Smooth muscle cell (in vitro differentiated cells): ENCODE results near the gene AKAP11. TPM values are rescaled to one million over a fixed set of nuclear protein-coding genes. Genes with fewer than 3 reads are reported as not detected.

Experiments used
- DNase-seq: peaks from one replicate; lab custom pipeline; 2025; ENCODE audit not compliant: unreplicated experiment; lab: John Stamatoyannopoulos, UW
- H2AFZ ChIP-seq: fragments of 200-600 bp; sonication (generic); 2 replicates; pipeline ENCODE4 v1.6.0; 2016; ENCODE audit warnings: antibody characterized with exemption, low read depth, mild to moderate bottlenecking
- H3F3A ChIP-seq: fragments of 200-600 bp; sonication (generic); 2 replicates; pipeline ENCODE4 v1.6.0; 2017; ENCODE audit warnings: antibody characterized with exemption, low read depth
- H3K27ac ChIP-seq: fragments of 200-600 bp; sonication (generic); 2 replicates; pipeline ENCODE4 v1.5.1; 2016; ENCODE audit warnings: low read depth, mild to moderate bottlenecking
- H3K27me3 ChIP-seq: fragments of 200-600 bp; sonication (generic); 2 replicates; pipeline ENCODE4 v1.6.1; 2016; ENCODE audit warnings: low read depth, mild to moderate bottlenecking
- H3K36me3 ChIP-seq: fragments of 200-600 bp; sonication (generic); 2 replicates; pipeline ENCODE4 v1.5.1; 2016; ENCODE audit warnings: low read depth
- H3K4me1 ChIP-seq: fragments of 200-600 bp; sonication (generic); 2 replicates; pipeline ENCODE4 v1.5.1; 2016; ENCODE audit warnings: low read depth
- H3K4me2 ChIP-seq: fragments of 200-600 bp; sonication (generic); 2 replicates; pipeline ENCODE4 v1.6.0; 2016; ENCODE audit warnings: mild to moderate bottlenecking
- H3K4me3 ChIP-seq: fragments of 200-600 bp; sonication (generic); 2 replicates; pipeline ENCODE4 v1.5.1; 2016; ENCODE audit warnings: mild to moderate bottlenecking
- H3K79me2 ChIP-seq: fragments of 200-600 bp; sonication (generic); 2 replicates; pipeline ENCODE4 v1.6.0; 2016; ENCODE audit warnings: low read depth, mild to moderate bottlenecking
- H3K9ac ChIP-seq: fragments of 200-600 bp; sonication (generic); 2 replicates; pipeline ENCODE4 v1.6.0; 2016; ENCODE audit warnings: low read depth
- H3K9me3 ChIP-seq: fragments of 200-600 bp; sonication (generic); replicated peaks from 2 replicates; pipeline ENCODE4 v1.5.1; 2016; ENCODE audit warnings: low read depth
- H4K20me1 ChIP-seq: fragments of 200-600 bp; sonication (generic); 2 replicates; pipeline ENCODE4 v1.6.0; 2016; ENCODE audit warnings: low read depth
- WGBS: methylation state at CpG from one replicate; pipeline ENCODE4 v1.1.7; 2016; ENCODE audit warnings: low lambda C conversion rate; 5-methylcytosine and 5-hydroxymethylcytosine counted together
- polyA plus RNA-seq: library from polyadenylated mRNA; unstranded; fragments of >200 nt; fragmentation: Nextera tagmentation; extraction: Ambion mirVana; gene quantifications from 2 replicates; pipeline ENCODE4 v1.2.1, GENCODE V29; 2016
- total RNA-seq: library from RNA; depleted of rRNA; stranded (reverse); fragments of >200 nt; gene quantifications from 2 replicates; pipeline ENCODE4 v1.2.3, GENCODE V29; 2014
- TF ChIP-seq, protein P1 (sequence below): fragments of 200-600 bp; sonication (generic); IDR thresholded peaks from 2 replicates; pipeline ENCODE4 v1.5.1; 2017; ENCODE audit warnings: borderline replicate concordance, mild to moderate bottlenecking, antibody characterized with exemption; ENCODE audit not compliant: insufficient read depth, poor library complexity, severe bottlenecking

AKAP11 gene
- total and polyA plus RNA-seq, 2 experiments from 2014 or later, result 2.1 to 27.5 TPM

DNA sequence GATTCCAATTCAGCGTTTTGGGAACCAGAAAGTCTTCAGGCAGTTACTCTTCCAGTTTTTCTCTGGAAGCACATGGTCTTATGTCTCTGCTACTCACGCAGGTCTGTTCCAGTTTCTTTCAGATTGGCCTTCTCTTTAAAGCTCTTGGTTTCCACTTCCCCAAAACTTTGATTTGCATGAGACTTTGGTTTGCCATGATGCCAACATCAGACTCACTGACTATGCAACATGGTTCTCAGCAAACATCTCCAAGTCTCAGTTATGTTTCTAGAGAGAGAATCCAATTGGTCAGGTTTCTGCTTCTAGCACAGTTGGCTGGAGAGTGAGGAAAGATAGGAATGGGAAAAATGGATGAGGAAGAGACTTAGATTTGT, 3.1 kb downstream of the AKAP11 start:
- no peak overlapping the region for H2AFZ ChIP-seq
- H3K4me1 ChIP-seq, result peaks cover 14% of the 10 kb centered on the region
- no peaks in the 10 kb centered on the region for H3K36me3 ChIP-seq
- H3K27ac ChIP-seq, result no peak overlapping the region
- H3K4me2 ChIP-seq, result no peak overlapping the region
- no peaks in the 10 kb centered on the region for H3K27me3 ChIP-seq
- H3K9ac ChIP-seq, result no peak overlapping the region
- H3K79me2 ChIP-seq, result peaks cover 63% of the 10 kb centered on the region
- peaks cover 21% of the 10 kb centered on the region for H4K20me1 ChIP-seq
- H3K4me3 ChIP-seq, result no peak overlapping the region
- TF ChIP-seq, protein P1, sequence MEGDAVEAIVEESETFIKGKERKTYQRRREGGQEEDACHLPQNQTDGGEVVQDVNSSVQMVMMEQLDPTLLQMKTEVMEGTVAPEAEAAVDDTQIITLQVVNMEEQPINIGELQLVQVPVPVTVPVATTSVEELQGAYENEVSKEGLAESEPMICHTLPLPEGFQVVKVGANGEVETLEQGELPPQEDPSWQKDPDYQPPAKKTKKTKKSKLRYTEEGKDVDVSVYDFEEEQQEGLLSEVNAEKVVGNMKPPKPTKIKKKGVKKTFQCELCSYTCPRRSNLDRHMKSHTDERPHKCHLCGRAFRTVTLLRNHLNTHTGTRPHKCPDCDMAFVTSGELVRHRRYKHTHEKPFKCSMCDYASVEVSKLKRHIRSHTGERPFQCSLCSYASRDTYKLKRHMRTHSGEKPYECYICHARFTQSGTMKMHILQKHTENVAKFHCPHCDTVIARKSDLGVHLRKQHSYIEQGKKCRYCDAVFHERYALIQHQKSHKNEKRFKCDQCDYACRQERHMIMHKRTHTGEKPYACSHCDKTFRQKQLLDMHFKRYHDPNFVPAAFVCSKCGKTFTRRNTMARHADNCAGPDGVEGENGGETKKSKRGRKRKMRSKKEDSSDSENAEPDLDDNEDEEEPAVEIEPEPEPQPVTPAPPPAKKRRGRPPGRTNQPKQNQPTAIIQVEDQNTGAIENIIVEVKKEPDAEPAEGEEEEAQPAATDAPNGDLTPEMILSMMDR, result no peak
- WGBS, result 95% methylated on average over 2 of the region's 2 CpGs
- H3K9me3 ChIP-seq, result no peaks in the 10 kb centered on the region
- DNase-seq, result no peak
- no peaks in the 10 kb centered on the region for H3F3A ChIP-seq

DNA sequence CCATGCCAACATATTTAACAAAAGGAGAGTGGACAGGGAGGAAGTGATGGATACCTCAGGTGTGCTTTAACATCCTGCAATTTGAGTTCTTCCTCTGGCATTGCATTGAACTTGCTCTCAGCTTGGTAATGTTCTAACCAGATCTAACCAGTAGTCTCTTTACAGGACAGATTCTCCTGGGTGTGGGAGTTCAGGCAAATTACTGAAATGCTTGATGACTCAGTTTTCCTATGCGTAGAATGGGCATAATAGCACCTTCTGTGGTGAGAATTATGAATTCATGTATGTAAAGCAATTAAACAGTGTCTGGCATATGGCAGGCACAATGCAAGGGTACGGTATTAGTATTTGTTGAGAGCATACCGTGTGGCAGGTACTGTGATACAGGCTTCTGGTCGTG, 3.6 kb downstream of the AKAP11 start:
- Histone ChIP-seq H3K27ac (no peak overlapping the region), H3F3A (no peaks in the 10 kb centered on the region), H3K27me3 (no peaks in the 10 kb centered on the region), H3K9me3 (no peaks in the 10 kb centered on the region), H2AFZ (no peak overlapping the region), H3K4me2 (no peak overlapping the region), H3K4me1 (peaks cover 18% of the 10 kb centered on the region), H3K9ac (no peak overlapping the region), H4K20me1 (peaks cover 25% of the 10 kb centered on the region), H3K4me3 (no peak overlapping the region), H3K79me2 (peaks cover 67% of the 10 kb centered on the region), H3K36me3 (no peaks in the 10 kb centered on the region)
- WGBS, result 98% methylated on average over 4 of the region's 4 CpGs
- TF ChIP-seq, protein P1, result no peak
- no peak for DNase-seq

DNA sequence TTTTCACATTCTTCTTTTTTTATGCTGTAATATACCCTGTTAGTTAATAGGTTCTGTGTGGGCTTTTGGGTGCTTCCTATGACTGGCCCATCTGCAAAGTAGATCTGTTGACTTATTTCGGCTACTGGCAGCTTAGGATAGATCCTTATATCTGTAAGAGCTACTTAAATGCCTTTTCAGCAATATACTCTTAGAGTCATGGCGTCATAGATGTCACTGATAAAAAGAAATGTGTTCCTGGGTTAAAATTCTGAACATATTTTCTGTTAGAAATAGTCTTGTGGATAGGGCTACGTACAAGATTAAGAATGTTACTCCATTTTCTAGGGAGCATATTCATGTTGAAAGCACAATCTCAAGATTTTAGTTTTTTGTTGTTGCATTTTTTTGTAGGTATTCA, 4.7 kb downstream of the AKAP11 start:
- H3K36me3 ChIP-seq, result no peaks in the 10 kb centered on the region
- WGBS, result 55% methylated on average over 3 of the region's 3 CpGs
- no peak overlapping the region for H2AFZ ChIP-seq
- H4K20me1 ChIP-seq, result peaks cover 26% of the 10 kb centered on the region
- H3F3A ChIP-seq, result no peaks in the 10 kb centered on the region
- H3K79me2 ChIP-seq, result peaks cover 79% of the 10 kb centered on the region
- TF ChIP-seq, protein P1, result no peak
- DNase-seq, result no peak
- H3K9ac ChIP-seq, result no peak overlapping the region
- H3K4me2 ChIP-seq, result peak overlapping the region; percentile 3
- H3K4me3 ChIP-seq, result no peak overlapping the region
- no peaks in the 10 kb centered on the region for H3K27me3 ChIP-seq
- peaks cover 19% of the 10 kb centered on the region for H3K4me1 ChIP-seq
- no peaks in the 10 kb centered on the region for H3K9me3 ChIP-seq
- no peak overlapping the region for H3K27ac ChIP-seq

DNA sequence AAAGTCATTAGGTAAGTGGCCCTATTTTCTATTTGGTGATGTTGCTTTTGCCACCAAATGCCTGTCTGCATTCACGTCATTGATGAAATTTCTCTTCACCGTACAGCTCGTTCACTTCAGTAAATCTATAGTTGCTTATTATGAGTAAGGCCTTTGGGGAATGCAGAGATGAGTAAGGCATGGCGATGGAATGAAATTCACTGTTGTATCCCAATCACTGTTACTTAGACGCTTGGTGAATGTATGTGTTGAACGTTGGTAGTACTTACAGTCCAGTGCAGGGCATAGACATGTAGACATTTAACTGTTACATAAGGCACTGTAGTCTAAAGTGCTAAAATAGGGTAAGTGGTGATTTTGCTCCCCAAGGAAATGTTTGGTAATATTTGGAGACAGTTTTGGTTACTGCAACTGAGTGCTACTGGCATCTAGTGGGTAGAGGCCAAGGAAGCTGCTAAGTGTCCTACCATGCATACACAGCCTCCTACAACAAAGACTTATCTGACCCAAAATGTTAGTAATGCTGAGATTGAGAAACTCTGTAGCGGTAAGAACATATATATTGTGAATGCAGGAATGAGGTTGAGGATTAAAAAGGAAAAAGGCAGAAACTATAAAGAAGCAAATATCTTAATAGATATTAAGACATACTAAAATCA, 5.8 kb downstream of the AKAP11 start:
- H3K27ac ChIP-seq, result no peak overlapping the region
- no peaks in the 10 kb centered on the region for H3F3A ChIP-seq
- H3K9ac ChIP-seq, result no peak overlapping the region
- H2AFZ ChIP-seq, result no peak overlapping the region
- peak overlapping the region; percentile 3 for H3K4me2 ChIP-seq
- H3K9me3 ChIP-seq, result no peaks in the 10 kb centered on the region
- H3K79me2 ChIP-seq, result peaks cover 86% of the 10 kb centered on the region
- no peak overlapping the region for H3K4me3 ChIP-seq
- peaks cover 17% of the 10 kb centered on the region for H3K4me1 ChIP-seq
- no peaks in the 10 kb centered on the region for H3K27me3 ChIP-seq
- no peak for DNase-seq
- WGBS, result 83% methylated on average over 7 of the region's 7 CpGs
- TF ChIP-seq, protein P1, result no peak
- H4K20me1 ChIP-seq, result peaks cover 26% of the 10 kb centered on the region
- no peaks in the 10 kb centered on the region for H3K36me3 ChIP-seq
